Testis (tissue), 3 donors: ENCODE measurements around the gene ADRM1. TPM values are rescaled to one million over a fixed set of nuclear protein-coding genes. Genes with fewer than 3 reads are reported as not detected.

Source experiments
- DNase-seq: peaks from one replicate; pipeline ENCODE4 v3.0.0-alpha.2; 2019
- H3K27ac ChIP-seq, 2 donors: fragments of 200-600 bp; sonication (generic); one replicate each; pipeline ENCODE4 v1.5.1; 2019
- H3K27me3 ChIP-seq: fragments of 200-600 bp; sonication (generic); one replicate; pipeline ENCODE4 v1.5.1; 2019
- H3K36me3 ChIP-seq: fragments of 200-600 bp; sonication (generic); one replicate; pipeline ENCODE4 v1.5.1; 2017; ENCODE audit warnings: low read depth; ENCODE audit errors: missing control alignments
- H3K4me1 ChIP-seq: fragments of 200-600 bp; sonication (generic); one replicate; pipeline ENCODE4 v1.5.1; 2019
- H3K4me3 ChIP-seq, 2 donors: fragments of 200-600 bp; sonication (generic); one replicate each; pipeline ENCODE4 v1.5.1; 2017 to 2019
- H3K9me3 ChIP-seq: fragments of 200-600 bp; sonication (generic); one replicate; pipeline ENCODE4 v1.5.1; 2017
- CTCF ChIP-seq, 3 experiments: fragments of 450-650 bp in 2 of 3; fragments of 200-600 bp in 1 of 3; sonication (generic) in 1 of 3; IDR thresholded peaks; one replicate each; pipeline ENCODE4 v1.5.1; 2016 to 2019; ENCODE audit warnings: antibody characterized with exemption in 3 of 3, mild to moderate bottlenecking in 2 of 3, moderate library complexity in 1 of 3
- POLR2A ChIP-seq: fragments of 450-650 bp; IDR thresholded peaks from one replicate; pipeline ENCODE4 v1.6.1; 2017; ENCODE audit warnings: antibody characterized with exemption, mild to moderate bottlenecking, moderate library complexity
- WGBS, 2 donors: methylation state at CpG; one replicate each; pipeline ENCODE4 v1.1.5; 2018; 5-methylcytosine and 5-hydroxymethylcytosine counted together
- intact Hi-C: fragments of 100-400 bp; cut with DNase I; formaldehyde crosslinking; loops from one replicate; pipeline ENCODE4 v1.15.1; 2023; ENCODE audit warnings: low total_unique reads
- polyA plus RNA-seq: library from polyadenylated mRNA; stranded (reverse); fragments of 350-450 nt; fragmentation: Illumina TruSeq; extraction: RNeasy Lipid Tissue Mini Kit (QIAGEN cat#74804); gene quantifications from one replicate; pipeline ENCODE4 v1.2.3, GENCODE V29; 2014; ENCODE audit warnings: low read depth, low replicate concordance; ENCODE audit not compliant: insufficient read depth
- total RNA-seq, 2 donors: library from RNA; depleted of rRNA; stranded (reverse); fragments of >200 nt; gene quantifications; one replicate each; pipeline ENCODE4 v1.2.3, GENCODE V29; 2016

The ADRM1 gene
- total and polyA plus RNA-seq, 3 donors from 2014 or later, result 191 to 286 (median 283) TPM

- TF ChIP-seq POLR2A (no peak), CTCF (IDR thresholded peaks at IDR 0.05) (no peak)
- no peak for DNase-seq
- no peak overlapping the region for H3K4me3 ChIP-seq
- H3K36me3 ChIP-seq, result no peaks in the 10 kb centered on the region
- H3K4me1 ChIP-seq, result peaks cover 31% of the 10 kb centered on the region
- WGBS, 2 donors, result 94% methylated on average over 16 of the region's 16 CpGs; no CpG with 5 or more reads in 1 of the 2 donors
- no peaks in the 10 kb centered on the region for H3K9me3 ChIP-seq
- intact Hi-C loops, result no loop called here
- H3K27ac ChIP-seq, result no peak overlapping the region
- H3K27me3 ChIP-seq, result no peaks in the 10 kb centered on the region
These were observed 19.2 kb downstream of the ADRM1 start for GRCh38 chr20:62321975-62322374.

GRCh38 chr20:62322492-62323041 lies 19.8 kb downstream of the ADRM1 start:
- no peak for DNase-seq
- H3K4me3 ChIP-seq, result no peak overlapping the region
- intact Hi-C loops, result no loop called here
- H3K27ac ChIP-seq, result no peak overlapping the region
- H3K4me1 ChIP-seq, result peaks cover 31% of the 10 kb centered on the region
- 83 to 100% methylated on average over 1 to 9 of the region's 16 CpGs for WGBS, 2 donors
- no peaks in the 10 kb centered on the region for H3K36me3 ChIP-seq
- TF ChIP-seq POLR2A, result no peak
- TF ChIP-seq CTCF (IDR thresholded peaks at IDR 0.05), result no peak
- no peaks in the 10 kb centered on the region for H3K9me3 ChIP-seq
- H3K27me3 ChIP-seq, result no peaks in the 10 kb centered on the region

GRCh38 chr20:62323146-62323979 lies 20.6 kb downstream of the ADRM1 start:
- H3K9me3 ChIP-seq, result no peaks in the 10 kb centered on the region
- no peaks in the 10 kb centered on the region for H3K36me3 ChIP-seq
- no peaks in the 10 kb centered on the region for H3K27me3 ChIP-seq
- WGBS, 2 donors, result 52 to 71% methylated on average over 12 to 52 of the region's 52 CpGs
- H3K4me3 ChIP-seq, result no peak overlapping the region
- H3K4me1 ChIP-seq, result peaks cover 31% of the 10 kb centered on the region
- H3K27ac ChIP-seq, result no peak overlapping the region
- peak; percentile 52 for DNase-seq
- TF ChIP-seq POLR2A, result no peak
- TF ChIP-seq CTCF (IDR thresholded peaks at IDR 0.05), result no peak
- intact Hi-C loops, result no loop called here

- H3K9me3 ChIP-seq, result no peaks in the 10 kb centered on the region
- DNase-seq, result no peak
- H3K27me3 ChIP-seq, result no peaks in the 10 kb centered on the region
- TF ChIP-seq POLR2A (no peak), CTCF (IDR thresholded peaks at IDR 0.05) (no peak)
- H3K4me1 ChIP-seq, result peaks cover 24% of the 10 kb centered on the region
- intact Hi-C loops, result no loop called here
- H3K27ac ChIP-seq, result no peak overlapping the region
- WGBS, 2 donors, result 84 to 85% methylated on average over 16 to 25 of the region's 25 CpGs
- no peak overlapping the region for H3K4me3 ChIP-seq
- no peaks in the 10 kb centered on the region for H3K36me3 ChIP-seq
These were observed 21.4 kb downstream of the ADRM1 start for GRCh38 chr20:62323980-62324906.
